ENCODE results near the gene ZNF226. TPM values are rescaled to one million over a fixed set of nuclear protein-coding genes. Genes with fewer than 3 reads are reported as not detected.

Gene ZNF226
- polyA plus RNA-seq, 2 of the 4 experiments (the other 2 are of a cell fraction), result 26.8 to 53.2 TPM

Other genes with a start within 250 kb of the ZNF226 start
- gene ZNF45, start 229.8 kb upstream of the ZNF226 start, polyA plus RNA-seq (2011; rRNA removed), result 19.9 and 20.9 TPM in 2 replicates
- 13.3 to 15.1 TPM (median 14.8 TPM) in 3 replicates for gene ZNF45, start 229.8 kb upstream of the ZNF226 start, polyA plus RNA-seq (2017; fragmentation: RNase III; extraction: RNeasy Plus Mini Kit Qiagen cat#74134 plus additional on column Dnase treatment)
- 1.6 and 2.4 TPM in 2 replicates for gene ZNF221, start 213.9 kb upstream of the ZNF226 start, polyA plus RNA-seq (2011; rRNA removed)
- 1.2 to 2.3 TPM (median 1.6 TPM) in 3 replicates for gene ZNF221, start 213.9 kb upstream of the ZNF226 start, polyA plus RNA-seq (2017; fragmentation: RNase III; extraction: RNeasy Plus Mini Kit Qiagen cat#74134 plus additional on column Dnase treatment)
- 5.2 and 6.6 TPM in 2 replicates for gene ZNF155, start 180.9 kb upstream of the ZNF226 start, polyA plus RNA-seq (2011; rRNA removed)
- gene ZNF155, start 180.9 kb upstream of the ZNF226 start, polyA plus RNA-seq (2017; fragmentation: RNase III; extraction: RNeasy Plus Mini Kit Qiagen cat#74134 plus additional on column Dnase treatment), result 3.9 to 4.8 TPM (median 4.3 TPM) in 3 replicates
- gene ZNF230, start 162.1 kb upstream of the ZNF226 start, polyA plus RNA-seq (2011; rRNA removed), result 6.2 and 6.3 TPM in 2 replicates
- 2.9 to 3.3 TPM (median 3.1 TPM) in 3 replicates for gene ZNF230, start 162.1 kb upstream of the ZNF226 start, polyA plus RNA-seq (2017; fragmentation: RNase III; extraction: RNeasy Plus Mini Kit Qiagen cat#74134 plus additional on column Dnase treatment)
- gene ZNF222, start 139.7 kb upstream of the ZNF226 start, polyA plus RNA-seq (2011; rRNA removed), result 6.2 and 7.0 TPM in 2 replicates
- gene ZNF222, start 139.7 kb upstream of the ZNF226 start, polyA plus RNA-seq (2017; fragmentation: RNase III; extraction: RNeasy Plus Mini Kit Qiagen cat#74134 plus additional on column Dnase treatment), result 4.6 to 5.9 TPM (median 4.7 TPM) in 3 replicates
- 5.2 and 5.4 TPM in 2 replicates for gene ZNF223, start 113.1 kb upstream of the ZNF226 start, polyA plus RNA-seq (2011; rRNA removed)
- gene ZNF223, start 113.1 kb upstream of the ZNF226 start, polyA plus RNA-seq (2017; fragmentation: RNase III; extraction: RNeasy Plus Mini Kit Qiagen cat#74134 plus additional on column Dnase treatment), result 2.2 to 2.6 TPM (median 2.4 TPM) in 3 replicates
- 1.0 and 1.2 TPM in 2 replicates for gene ZNF284, start 92.9 kb upstream of the ZNF226 start, polyA plus RNA-seq (2011; rRNA removed)
- 0.81 to 1.1 TPM (median 1.0 TPM) in 3 replicates for gene ZNF284, start 92.9 kb upstream of the ZNF226 start, polyA plus RNA-seq (2017; fragmentation: RNase III; extraction: RNeasy Plus Mini Kit Qiagen cat#74134 plus additional on column Dnase treatment)
- gene ZNF224, start 70.7 kb upstream of the ZNF226 start, polyA plus RNA-seq (2011; rRNA removed), result 22.3 and 25.0 TPM in 2 replicates
- gene ZNF224, start 70.7 kb upstream of the ZNF226 start, polyA plus RNA-seq (2017; fragmentation: RNase III; extraction: RNeasy Plus Mini Kit Qiagen cat#74134 plus additional on column Dnase treatment), result 17.0 to 21.0 TPM (median 17.1 TPM) in 3 replicates
- gene ZNF225, start 51.7 kb upstream of the ZNF226 start, polyA plus RNA-seq (2011; rRNA removed), result 4.3 TPM in 2 replicates
- gene ZNF225, start 51.7 kb upstream of the ZNF226 start, polyA plus RNA-seq (2017; fragmentation: RNase III; extraction: RNeasy Plus Mini Kit Qiagen cat#74134 plus additional on column Dnase treatment), result 3.3 to 3.7 TPM (median 3.3 TPM) in 3 replicates
- gene ZNF234, start 23.5 kb upstream of the ZNF226 start, polyA plus RNA-seq (2011; rRNA removed), result 5.8 and 6.2 TPM in 2 replicates
- 4.7 to 5.4 TPM (median 5.1 TPM) in 3 replicates for gene ZNF234, start 23.5 kb upstream of the ZNF226 start, polyA plus RNA-seq (2017; fragmentation: RNase III; extraction: RNeasy Plus Mini Kit Qiagen cat#74134 plus additional on column Dnase treatment)
- gene ZNF227, start 47.4 kb downstream of the ZNF226 start, polyA plus RNA-seq (2011; rRNA removed), result 15.8 and 17.1 TPM in 2 replicates
- 10.1 to 10.4 TPM (median 10.1 TPM) in 3 replicates for gene ZNF227, start 47.4 kb downstream of the ZNF226 start, polyA plus RNA-seq (2017; fragmentation: RNase III; extraction: RNeasy Plus Mini Kit Qiagen cat#74134 plus additional on column Dnase treatment)
- 1.9 and 2.1 TPM in 2 replicates for gene ZNF233, start 94.8 kb downstream of the ZNF226 start, polyA plus RNA-seq (2011; rRNA removed)
- gene ZNF233, start 94.8 kb downstream of the ZNF226 start, polyA plus RNA-seq (2017; fragmentation: RNase III; extraction: RNeasy Plus Mini Kit Qiagen cat#74134 plus additional on column Dnase treatment), result 1.2 to 1.3 TPM (median 1.2 TPM) in 3 replicates
- 7.4 and 8.4 TPM in 2 replicates for gene ZNF235, start 139.9 kb downstream of the ZNF226 start, polyA plus RNA-seq (2011; rRNA removed)
- 3.8 to 4.9 TPM (median 4.2 TPM) in 3 replicates for gene ZNF235, start 139.9 kb downstream of the ZNF226 start, polyA plus RNA-seq (2017; fragmentation: RNase III; extraction: RNeasy Plus Mini Kit Qiagen cat#74134 plus additional on column Dnase treatment)
- gene ZNF112, start 191.6 kb downstream of the ZNF226 start, polyA plus RNA-seq (2011; rRNA removed), result 5.6 and 6.9 TPM in 2 replicates
- gene ZNF112, start 191.6 kb downstream of the ZNF226 start, polyA plus RNA-seq (2017; fragmentation: RNase III; extraction: RNeasy Plus Mini Kit Qiagen cat#74134 plus additional on column Dnase treatment), result 3.3 to 3.5 TPM (median 3.5 TPM) in 3 replicates
- gene ZNF285, start 236.5 kb downstream of the ZNF226 start, polyA plus RNA-seq (2011; rRNA removed), result 5.7 and 6.4 TPM in 2 replicates
- gene ZNF285, start 236.5 kb downstream of the ZNF226 start, polyA plus RNA-seq (2017; fragmentation: RNase III; extraction: RNeasy Plus Mini Kit Qiagen cat#74134 plus additional on column Dnase treatment), result 2.8 to 4.3 TPM (median 2.9 TPM) in 3 replicates

Measured in A549 (cell line).